HEK293 (cell line): ENCODE results near the gene TNNC1.
A peak's percentile ranks its signal among the peaks of the same experiment; 100 is the strongest.

Experiments used
- CTCF ChIA-PET: fragments of 350-600 bp; formaldehyde crosslinking; extraction: SDS; loops from one replicate; lab custom pipeline; 2021; ENCODE audit warnings: antibody characterized with exemption; lab: Yijun Ruan, JAX
- POLR2A ChIA-PET: fragments of 300-600 bp; formaldehyde crosslinking; extraction: SDS; loops from one replicate; lab custom pipeline; 2020; ENCODE audit warnings: antibody characterized with exemption, inconsistent platforms; lab: Yijun Ruan, JAX
- H3K27ac ChIP-seq: fragments of 200-500 bp; sonication (Bioruptor generic); 2 replicates; pipeline ENCODE4 v1.5.1; 2014; ENCODE audit warnings: low read depth, low read length, control low read depth, inconsistent platforms; ENCODE audit errors: extremely low read depth
- H3K36me3 ChIP-seq, 2 experiments: fragments of 200-500 bp in 1 of 2; sonication (Bioruptor generic) in 1 of 2; 1 replicate in 1 of 2; 2 replicates in 1 of 2; pipeline ENCODE4 v1.5.1; 2014 to 2017; ENCODE audit warnings: inconsistent platforms in 2 of 2, low read length in 2 of 2; ENCODE audit not compliant: control insufficient read depth in 2 of 2, insufficient read depth in 1 of 2
- H3K4me1 ChIP-seq: fragments of 200-500 bp; sonication (Bioruptor generic); 2 replicates; pipeline ENCODE4 v1.5.1; 2014; ENCODE audit warnings: mild to moderate bottlenecking, low read length, inconsistent platforms; ENCODE audit not compliant: control insufficient read depth, insufficient read depth
- H3K4me3 ChIP-seq: 2 replicates; pipeline ENCODE4 v1.5.1; 2011; ENCODE audit warnings: low read depth, mild to moderate bottlenecking, control low read depth, low read length, moderate library complexity
- H3K9me3 ChIP-seq: fragments of 200-500 bp; sonication (Bioruptor generic); 2 replicates; pipeline ENCODE4 v1.5.1; 2014; ENCODE audit warnings: low read depth, low read length, inconsistent platforms; ENCODE audit not compliant: control insufficient read depth, insufficient read depth
- PRDM1 ChIP-seq: fragments of 450-650 bp; formaldehyde crosslinking; IDR thresholded peaks from 2 replicates; pipeline ENCODE4; 2016; ENCODE audit warnings: missing biosample characterization, missing genetic modification characterization
- SETDB1 ChIP-seq: IDR thresholded peaks from one replicate; pipeline ENCODE4 v1.6.1; 2017; ENCODE audit warnings: mild to moderate bottlenecking, low read length, moderate library complexity, mixed read lengths; ENCODE audit not compliant: insufficient read length
- SP2 ChIP-seq: fragments of 450-650 bp; formaldehyde crosslinking; IDR thresholded peaks from 2 replicates; pipeline ENCODE4 v1.5.1; 2016; ENCODE audit warnings: missing biosample characterization, missing genetic modification characterization
- ZBTB17 ChIP-seq: fragments of 450-650 bp; formaldehyde crosslinking; IDR thresholded peaks from 2 replicates; pipeline ENCODE4 v1.5.1; 2016; ENCODE audit warnings: missing biosample characterization, missing genetic modification characterization
- ZNF132 ChIP-seq: fragments of 450-650 bp; formaldehyde crosslinking; IDR thresholded peaks from 2 replicates; pipeline ENCODE4 v1.5.1; 2017; ENCODE audit warnings: missing biosample characterization, missing genetic modification characterization, borderline replicate concordance
- ZNF146 ChIP-seq: fragments of 450-650 bp; formaldehyde crosslinking; IDR thresholded peaks from 2 replicates; pipeline ENCODE4 v1.5.1; 2016; ENCODE audit warnings: missing biosample characterization, missing genetic modification characterization
- ZNF175 ChIP-seq: fragments of 450-650 bp; formaldehyde crosslinking; IDR thresholded peaks from 2 replicates; pipeline ENCODE4 v1.5.1; 2016; ENCODE audit warnings: missing biosample characterization, missing genetic modification characterization
- ZNF335 ChIP-seq: fragments of 450-650 bp; formaldehyde crosslinking; conservative IDR thresholded peaks from 2 replicates; pipeline ENCODE4 v1.5.1; 2016; ENCODE audit warnings: missing biosample characterization, missing genetic modification characterization
- ZNF473 ChIP-seq: fragments of 450-650 bp; formaldehyde crosslinking; IDR thresholded peaks from 2 replicates; pipeline ENCODE4 v1.5.1; 2017; ENCODE audit warnings: missing biosample characterization, missing genetic modification characterization
- ZNF555 ChIP-seq: fragments of 450-650 bp; formaldehyde crosslinking; conservative IDR thresholded peaks from 2 replicates; pipeline ENCODE4 v1.5.1; 2017; ENCODE audit warnings: missing biosample characterization, mild to moderate bottlenecking, missing genetic modification characterization, inconsistent platforms
- ZNF561 ChIP-seq: fragments of 450-650 bp; IDR thresholded peaks from 2 replicates; pipeline ENCODE4 v1.5.1; 2018; ENCODE audit warnings: missing biosample characterization, missing genetic modification characterization, borderline replicate concordance
- ZNF610 ChIP-seq: fragments of 450-650 bp; formaldehyde crosslinking; IDR thresholded peaks from 2 replicates; pipeline ENCODE4 v1.5.1; 2016; ENCODE audit warnings: missing biosample characterization, missing genetic modification characterization, borderline replicate concordance
- TF ChIP-seq, protein P1 (sequence below): fragments of 450-650 bp; formaldehyde crosslinking; IDR thresholded peaks from 2 replicates; pipeline ENCODE4 v1.5.1; 2016; ENCODE audit warnings: missing biosample characterization, missing genetic modification characterization, borderline replicate concordance
- TF ChIP-seq, protein P2 (sequence below): fragments of 450-650 bp; formaldehyde crosslinking; IDR thresholded peaks from 2 replicates; pipeline ENCODE4 v1.5.1; 2016; ENCODE audit warnings: missing biosample characterization, missing genetic modification characterization
- TF ChIP-seq, protein P3 (sequence below): fragments of 450-650 bp; formaldehyde crosslinking; IDR thresholded peaks from 2 replicates; pipeline ENCODE4 v1.5.1; 2016; ENCODE audit warnings: missing biosample characterization, missing genetic modification characterization

TNNC1 gene

DNA sequence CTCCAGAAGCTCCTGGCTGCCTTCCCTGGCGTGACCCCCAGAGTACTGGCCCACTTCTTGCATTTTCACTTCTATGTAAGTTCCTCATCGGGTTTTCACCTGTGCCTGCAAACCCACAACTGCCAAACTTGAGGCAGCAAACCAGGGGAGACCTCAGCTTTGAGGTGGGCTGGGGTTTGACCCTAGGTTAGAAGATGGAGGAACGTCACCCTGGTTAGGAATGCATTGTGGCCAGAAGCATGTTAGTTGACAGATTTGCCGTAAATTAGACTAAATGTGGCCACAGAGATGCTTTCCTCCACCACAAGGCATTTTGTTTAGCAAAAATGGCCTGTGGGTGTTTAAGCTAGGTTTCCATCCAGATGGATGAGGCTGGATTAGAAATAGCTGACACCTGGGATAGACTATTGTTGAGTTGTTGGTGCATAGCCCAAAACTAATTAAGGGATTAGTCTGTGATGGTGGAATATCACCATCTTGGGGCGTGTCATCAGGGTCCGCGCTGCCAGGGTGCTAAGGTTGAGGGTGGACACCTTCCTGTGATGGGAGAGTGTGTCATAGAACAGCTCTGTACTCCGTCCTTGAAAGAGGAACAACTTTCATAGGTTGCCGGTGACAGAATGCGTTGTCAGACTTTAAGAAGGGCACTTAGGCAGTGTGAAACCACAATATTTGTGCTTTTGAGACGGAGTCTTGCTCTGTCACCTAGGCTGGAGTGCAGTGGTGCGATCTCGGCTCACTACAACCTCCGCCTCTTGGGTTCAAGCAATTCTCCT, 5.1 kb upstream of the TNNC1 start (continued):
- no peak for TF ChIP-seq ZNF175 (tag by site-specific recombination)
- no peak for TF ChIP-seq ZNF132 (tag by site-specific recombination)

DNA sequence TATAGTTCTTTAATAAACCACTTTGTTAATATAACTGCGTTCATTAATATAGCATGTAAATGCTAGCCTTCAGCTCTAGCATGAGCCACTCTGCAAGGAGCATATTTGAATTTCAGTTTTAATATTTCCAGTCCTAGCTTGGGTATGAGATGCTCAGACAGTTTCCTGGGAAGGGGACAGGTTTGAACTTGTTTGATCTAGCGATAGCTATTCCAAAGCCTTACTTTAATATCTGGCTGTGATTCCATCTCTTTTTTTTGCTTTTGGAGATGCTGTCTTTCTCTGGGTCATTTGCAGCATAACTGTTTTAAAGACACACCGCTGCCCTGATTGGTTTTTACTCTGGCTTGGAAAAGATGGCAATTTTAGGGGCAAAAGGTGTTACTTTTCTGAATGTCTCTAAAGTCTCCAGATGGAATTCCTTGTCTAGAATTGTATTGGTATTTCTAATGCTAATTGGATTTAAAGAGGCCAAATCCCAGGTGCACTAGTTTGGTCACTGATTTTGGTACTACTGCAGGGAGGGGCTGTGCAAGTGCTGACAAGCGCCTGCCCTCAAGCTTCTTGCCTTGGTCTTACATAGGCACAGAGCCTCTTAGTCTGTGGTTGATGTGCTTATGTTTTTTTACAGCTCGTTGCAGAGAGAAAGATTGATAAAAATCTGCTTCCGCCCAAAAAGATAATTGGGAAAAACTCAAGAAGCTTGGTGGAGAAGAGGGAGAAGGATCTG, 4.4 kb upstream of the TNNC1 start:
- H3K4me3 ChIP-seq, result no peak overlapping the region
- no peak for TF ChIP-seq ZNF146 (tag by site-specific recombination)
- no peak for TF ChIP-seq ZNF473
- TF ChIP-seq SETDB1, result no peak
- no peak for TF ChIP-seq SP2 (tag by site-specific recombination)
- TF ChIP-seq ZNF610 (tag by site-specific recombination), result no peak
- no peak for TF ChIP-seq ZNF555 (tag by site-specific recombination)
- no peak for TF ChIP-seq ZNF132 (tag by site-specific recombination)
- TF ChIP-seq ZNF335 (tag by site-specific recombination), result no peak
- TF ChIP-seq, protein P1, sequence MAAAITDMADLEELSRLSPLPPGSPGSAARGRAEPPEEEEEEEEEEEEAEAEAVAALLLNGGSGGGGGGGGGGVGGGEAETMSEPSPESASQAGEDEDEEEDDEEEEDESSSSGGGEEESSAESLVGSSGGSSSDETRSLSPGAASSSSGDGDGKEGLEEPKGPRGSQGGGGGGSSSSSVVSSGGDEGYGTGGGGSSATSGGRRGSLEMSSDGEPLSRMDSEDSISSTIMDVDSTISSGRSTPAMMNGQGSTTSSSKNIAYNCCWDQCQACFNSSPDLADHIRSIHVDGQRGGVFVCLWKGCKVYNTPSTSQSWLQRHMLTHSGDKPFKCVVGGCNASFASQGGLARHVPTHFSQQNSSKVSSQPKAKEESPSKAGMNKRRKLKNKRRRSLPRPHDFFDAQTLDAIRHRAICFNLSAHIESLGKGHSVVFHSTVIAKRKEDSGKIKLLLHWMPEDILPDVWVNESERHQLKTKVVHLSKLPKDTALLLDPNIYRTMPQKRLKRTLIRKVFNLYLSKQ, result no peak
- CTCF ChIA-PET, result interaction anchor here (0.8 to 1.7 kb wide), 4 partner anchors 11 to 383 kb away, joined by 3 to 4 read pairs (median 3); no protein-coding TSS in a partner anchor

DNA sequence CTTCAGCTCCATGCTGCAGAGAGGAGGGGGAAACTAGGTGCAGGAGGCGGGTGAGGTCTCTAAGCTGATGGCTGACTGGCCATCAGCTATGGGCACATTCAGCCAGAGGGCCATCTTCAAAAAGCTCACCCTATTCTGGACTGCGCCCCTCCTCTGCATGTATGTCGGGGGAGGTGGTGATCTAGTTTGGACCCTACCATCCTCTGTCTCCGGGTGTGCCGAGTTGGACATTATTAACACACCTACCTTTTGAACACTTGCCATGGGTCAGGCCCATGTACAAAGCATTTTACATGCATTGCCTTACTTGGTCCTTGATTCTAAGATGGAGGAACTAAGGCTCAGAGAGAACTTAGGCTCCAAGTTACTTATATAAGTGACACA, 3.0 kb upstream of the TNNC1 start:
- H3K9me3 ChIP-seq, result no peaks in the 10 kb centered on the region
- no peak for TF ChIP-seq PRDM1 (tag by site-specific recombination)
- TF ChIP-seq, protein P2, sequence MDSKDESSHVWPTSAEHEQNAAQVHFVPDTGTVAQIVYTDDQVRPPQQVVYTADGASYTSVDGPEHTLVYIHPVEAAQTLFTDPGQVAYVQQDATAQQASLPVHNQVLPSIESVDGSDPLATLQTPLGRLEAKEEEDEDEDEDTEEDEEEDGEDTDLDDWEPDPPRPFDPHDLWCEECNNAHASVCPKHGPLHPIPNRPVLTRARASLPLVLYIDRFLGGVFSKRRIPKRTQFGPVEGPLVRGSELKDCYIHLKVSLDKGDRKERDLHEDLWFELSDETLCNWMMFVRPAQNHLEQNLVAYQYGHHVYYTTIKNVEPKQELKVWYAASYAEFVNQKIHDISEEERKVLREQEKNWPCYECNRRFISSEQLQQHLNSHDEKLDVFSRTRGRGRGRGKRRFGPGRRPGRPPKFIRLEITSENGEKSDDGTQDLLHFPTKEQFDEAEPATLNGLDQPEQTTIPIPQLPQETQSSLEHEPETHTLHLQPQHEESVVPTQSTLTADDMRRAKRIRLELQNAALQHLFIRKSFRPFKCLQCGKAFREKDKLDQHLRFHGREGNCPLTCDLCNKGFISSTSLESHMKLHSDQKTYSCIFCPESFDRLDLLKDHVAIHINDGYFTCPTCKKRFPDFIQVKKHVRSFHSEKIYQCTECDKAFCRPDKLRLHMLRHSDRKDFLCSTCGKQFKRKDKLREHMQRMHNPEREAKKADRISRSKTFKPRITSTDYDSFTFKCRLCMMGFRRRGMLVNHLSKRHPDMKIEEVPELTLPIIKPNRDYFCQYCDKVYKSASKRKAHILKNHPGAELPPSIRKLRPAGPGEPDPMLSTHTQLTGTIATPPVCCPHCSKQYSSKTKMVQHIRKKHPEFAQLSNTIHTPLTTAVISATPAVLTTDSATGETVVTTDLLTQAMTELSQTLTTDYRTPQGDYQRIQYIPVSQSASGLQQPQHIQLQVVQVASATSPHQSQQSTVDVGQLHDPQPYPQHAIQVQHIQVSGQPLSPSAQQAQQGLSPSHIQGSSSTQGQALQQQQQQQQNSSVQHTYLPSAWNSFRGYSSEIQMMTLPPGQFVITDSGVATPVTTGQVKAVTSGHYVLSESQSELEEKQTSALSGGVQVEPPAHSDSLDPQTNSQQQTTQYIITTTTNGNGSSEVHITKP, result peak; percentile 97
- no peak for TF ChIP-seq ZNF561 (tag by site-specific recombination)
- TF ChIP-seq, protein P3, sequence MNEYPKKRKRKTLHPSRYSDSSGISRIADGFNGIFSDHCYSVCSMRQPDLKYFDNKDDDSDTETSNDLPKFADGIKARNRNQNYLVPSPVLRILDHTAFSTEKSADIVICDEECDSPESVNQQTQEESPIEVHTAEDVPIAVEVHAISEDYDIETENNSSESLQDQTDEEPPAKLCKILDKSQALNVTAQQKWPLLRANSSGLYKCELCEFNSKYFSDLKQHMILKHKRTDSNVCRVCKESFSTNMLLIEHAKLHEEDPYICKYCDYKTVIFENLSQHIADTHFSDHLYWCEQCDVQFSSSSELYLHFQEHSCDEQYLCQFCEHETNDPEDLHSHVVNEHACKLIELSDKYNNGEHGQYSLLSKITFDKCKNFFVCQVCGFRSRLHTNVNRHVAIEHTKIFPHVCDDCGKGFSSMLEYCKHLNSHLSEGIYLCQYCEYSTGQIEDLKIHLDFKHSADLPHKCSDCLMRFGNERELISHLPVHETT, result no peak
- peak; percentile 56 for TF ChIP-seq ZBTB17 (tag by site-specific recombination)
- no peak for TF ChIP-seq ZNF132 (tag by site-specific recombination)
- CTCF ChIA-PET, result interaction anchor here (0.6 to 1.2 kb wide), 2 partner anchors 10 to 72 kb away, joined by 4 read pairs; no protein-coding TSS in a partner anchor
- H3K4me3 ChIP-seq, result peak overlapping the region; percentile 94
- peak overlapping the region; percentile 74; the same call in 1 of the 2 replicates for H3K27ac ChIP-seq
- peaks cover 2% of the 10 kb centered on the region; the same call in 1 of the 2 replicates for H3K4me1 ChIP-seq
- peaks cover 18 to 51% of the 10 kb centered on the region in 2 experiments; a peak in 2 of 3 replicates for H3K36me3 ChIP-seq
- POLR2A ChIA-PET, result no interaction called here

More for the DNA sequence above, 4.4 kb upstream of the TNNC1 start:
- Histone ChIP-seq H3K4me1 (peaks cover 2% of the 10 kb centered on the region; the same call in 1 of the 2 replicates), H3K27ac (no peak overlapping the region), H3K36me3 (peaks cover 18 to 65% of the 10 kb centered on the region in 2 experiments; a peak in 2 of 3 replicates), H3K9me3 (no peaks in the 10 kb centered on the region)
- POLR2A ChIA-PET, result no interaction called here
